NCI-H1105 (cell line): ENCODE results near the gene STK39.

Experiments
- DNase-seq: peaks from one replicate; lab custom pipeline; 2025; lab: John Stamatoyannopoulos, UW

Gene STK39

GRCh38 chr2:168006498-168006897 is 240.9 kb downstream of the STK39 start:
- DNase-seq, result no peak

DNA sequence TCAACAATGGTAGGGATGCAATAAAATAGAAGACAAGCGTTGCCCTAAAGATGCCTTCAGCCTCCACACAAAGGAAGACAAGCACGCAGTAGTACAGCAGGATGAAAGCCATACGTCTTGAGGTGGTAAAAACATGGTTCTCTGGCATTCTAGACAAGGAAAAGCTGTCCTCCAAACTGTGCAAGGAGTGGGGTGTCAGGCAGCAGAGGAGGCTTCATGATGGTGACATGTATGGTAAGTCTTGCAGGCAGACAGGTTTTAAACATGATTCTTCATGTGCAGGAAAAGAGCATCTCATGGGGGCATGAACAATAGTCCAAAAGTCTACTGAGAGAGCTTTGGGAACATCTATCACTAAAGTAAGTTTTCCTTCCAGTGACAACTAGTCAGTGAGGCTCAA is 241.8 kb downstream of the STK39 start:
- no peak for DNase-seq

DNA sequence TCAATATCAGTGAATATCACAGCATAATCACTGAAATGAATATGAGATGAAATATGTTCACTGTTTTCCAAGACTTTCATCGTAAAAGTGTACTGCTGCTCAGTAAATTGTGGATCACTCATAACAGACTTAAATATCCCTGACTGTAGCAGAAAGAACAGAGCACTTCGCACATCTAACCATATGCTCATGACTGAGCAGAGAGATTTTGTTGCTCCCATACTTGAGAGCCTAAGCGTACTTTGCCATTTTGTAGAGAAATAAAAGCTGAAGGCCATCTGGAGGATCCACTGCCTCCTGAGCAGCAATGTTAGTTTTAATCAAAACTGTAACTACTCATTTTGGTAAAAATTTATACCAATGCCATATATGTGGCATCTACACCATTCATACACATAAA is 243.5 kb downstream of the STK39 start:
- no peak for DNase-seq

GRCh38 chr2:168002021-168002553 is 245.3 kb downstream of the STK39 start:
- DNase-seq, result no peak

- DNase-seq, result no peak
These were observed 255.1 kb downstream of the STK39 start for GRCh38 chr2:167992278-167992677.

GRCh38 chr2:167990062-167990461 is 257.3 kb downstream of the STK39 start:
- no peak for DNase-seq

DNA sequence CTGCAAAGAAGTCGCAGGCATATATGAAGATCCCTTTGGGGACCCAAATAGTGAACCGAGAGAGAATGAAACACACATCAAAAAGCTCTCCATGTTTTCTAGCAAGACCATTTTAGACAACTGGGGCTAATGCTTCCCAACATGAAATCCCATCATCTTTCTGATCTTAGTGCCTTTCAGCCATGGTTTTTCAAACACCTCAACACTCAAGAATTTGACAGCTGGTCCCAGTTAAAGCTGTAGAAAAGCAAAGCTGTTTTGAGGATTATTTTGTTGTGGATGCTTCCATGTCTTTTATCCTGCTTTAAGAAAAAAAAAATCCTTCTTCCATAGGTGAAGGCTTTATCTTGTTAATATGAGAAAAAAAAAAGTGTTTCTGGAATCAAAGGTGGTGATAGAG is 259.1 kb downstream of the STK39 start:
- DNase-seq, result no peak

- DNase-seq, result no peak
These were observed 259.8 kb downstream of the STK39 start for GRCh38 chr2:167987558-167987957.

- DNase-seq, result no peak
These were observed 260.4 kb downstream of the STK39 start for GRCh38 chr2:167987026-167987425.

DNA sequence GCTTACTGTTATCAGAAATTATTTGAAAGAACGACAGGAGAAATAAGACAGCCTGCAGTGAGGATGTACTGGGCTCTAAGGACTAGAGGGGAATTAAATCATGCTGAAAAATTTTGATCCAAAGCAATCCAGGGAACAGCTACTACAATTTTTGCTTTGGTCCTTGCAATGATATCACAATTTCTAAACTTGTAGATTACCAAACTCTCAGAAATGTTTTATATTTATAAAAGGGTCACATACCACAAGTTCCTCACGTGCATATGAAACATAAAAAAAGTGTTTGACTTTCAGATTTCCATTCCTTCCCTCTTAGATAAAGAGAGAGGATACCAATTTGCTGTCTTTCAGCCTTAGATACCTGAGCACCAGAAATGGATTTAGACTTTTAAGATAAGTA is 261.2 kb downstream of the STK39 start:
- DNase-seq, result no peak

DNA sequence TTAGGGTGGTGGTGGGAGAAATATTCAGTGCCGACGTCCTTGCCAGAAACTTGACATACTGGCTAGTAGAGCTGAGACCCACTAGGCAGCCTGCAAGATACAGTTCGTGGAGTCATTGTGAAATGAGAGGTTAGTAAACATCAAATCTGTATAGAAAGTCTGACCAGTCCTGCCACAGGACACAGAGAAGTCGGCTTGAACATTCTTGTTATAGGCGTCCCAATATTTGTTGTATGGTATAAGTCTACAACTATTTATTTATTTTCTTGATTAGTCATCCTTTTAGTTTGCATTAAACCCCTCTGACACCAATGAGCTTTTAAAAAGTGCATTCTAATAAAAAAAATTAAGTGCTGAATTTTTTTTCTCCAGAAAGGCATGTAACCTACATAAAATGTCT is 265.4 kb downstream of the STK39 start:
- DNase-seq, result no peak

DNA sequence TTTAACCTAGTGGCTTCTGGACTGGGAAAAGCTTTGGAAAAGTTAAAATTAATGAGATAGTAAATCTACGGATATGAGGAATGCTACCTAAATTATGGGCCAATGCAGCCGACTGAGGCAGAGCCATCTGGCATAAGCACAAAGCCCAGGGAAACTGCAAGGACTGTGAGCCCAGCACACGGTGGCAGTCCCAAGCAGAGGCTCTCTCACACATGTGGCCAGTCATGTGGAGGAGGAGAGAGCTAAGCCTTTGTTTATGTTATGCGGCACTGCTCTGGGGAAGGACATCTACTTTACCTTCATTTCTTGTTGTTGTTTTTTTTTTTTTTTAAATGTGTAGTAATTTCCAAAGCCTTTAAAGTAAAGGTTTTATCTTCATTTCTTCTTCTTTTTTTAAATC is 267.0 kb downstream of the STK39 start:
- no peak for DNase-seq

GRCh38 chr2:167972746-167973145 is 274.6 kb downstream of the STK39 start:
- no peak for DNase-seq

DNA sequence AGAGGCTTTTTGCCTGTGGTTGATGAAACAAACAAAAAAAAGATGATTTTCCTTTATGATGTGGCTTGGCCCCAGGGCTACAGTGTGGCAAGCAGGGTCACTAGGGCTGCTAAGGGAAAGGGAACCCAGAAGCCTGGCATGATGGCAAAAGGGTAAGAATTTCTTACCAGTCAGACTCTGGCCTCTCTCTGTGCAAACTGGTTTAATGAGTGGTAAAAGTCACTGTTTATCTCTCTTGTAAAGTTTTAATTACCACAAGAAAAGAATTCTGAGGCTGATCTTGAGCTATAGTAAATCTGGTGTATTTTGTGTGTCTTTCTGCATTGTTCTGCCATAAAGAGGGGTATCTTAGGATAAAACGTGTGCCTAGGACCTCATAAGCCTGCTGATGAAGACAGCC is 275.4 kb downstream of the STK39 start:
- DNase-seq, result no peak

- DNase-seq, result no peak
These were observed 280.2 kb downstream of the STK39 start for GRCh38 chr2:167966937-167967913.

DNA sequence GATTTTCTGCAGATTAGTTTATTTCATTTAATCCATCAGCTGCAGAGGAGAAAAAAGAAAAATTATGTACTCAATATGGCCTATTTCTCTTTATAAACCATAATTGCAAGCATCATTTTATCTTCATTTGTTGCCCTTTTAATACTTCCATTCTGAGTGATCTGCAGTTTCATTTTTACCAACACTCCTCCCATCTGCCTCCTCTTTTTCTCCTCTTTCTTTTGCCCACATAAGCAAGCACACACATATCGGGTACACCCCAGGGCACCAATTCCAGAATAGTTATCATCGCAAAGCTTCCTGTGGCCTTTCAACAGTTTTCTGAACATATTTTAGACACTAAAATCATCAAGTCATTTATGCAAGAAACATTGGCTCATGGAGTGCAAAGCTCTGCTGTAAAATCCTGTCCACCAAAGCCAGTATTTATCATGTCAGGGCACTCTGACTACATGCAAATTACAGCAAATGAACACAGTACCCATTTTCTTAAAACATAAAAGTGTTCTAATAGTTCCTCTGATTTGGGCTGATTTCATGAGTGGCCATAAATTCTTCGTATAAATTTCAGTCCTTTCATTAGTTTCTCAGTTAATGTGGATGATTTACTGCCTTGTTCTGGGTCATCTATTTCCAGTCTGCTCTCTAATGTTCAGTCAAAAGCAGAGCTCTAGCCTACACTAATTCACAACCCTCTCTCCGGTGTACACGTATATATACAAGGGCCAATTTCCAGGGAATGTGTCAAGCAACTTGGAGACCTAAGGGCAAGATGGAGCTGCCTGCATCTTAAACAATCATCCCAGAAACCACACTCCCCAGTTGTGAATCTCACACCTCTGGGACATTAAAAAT is 281.3 kb downstream of the STK39 start:
- DNase-seq, result no peak

DNA sequence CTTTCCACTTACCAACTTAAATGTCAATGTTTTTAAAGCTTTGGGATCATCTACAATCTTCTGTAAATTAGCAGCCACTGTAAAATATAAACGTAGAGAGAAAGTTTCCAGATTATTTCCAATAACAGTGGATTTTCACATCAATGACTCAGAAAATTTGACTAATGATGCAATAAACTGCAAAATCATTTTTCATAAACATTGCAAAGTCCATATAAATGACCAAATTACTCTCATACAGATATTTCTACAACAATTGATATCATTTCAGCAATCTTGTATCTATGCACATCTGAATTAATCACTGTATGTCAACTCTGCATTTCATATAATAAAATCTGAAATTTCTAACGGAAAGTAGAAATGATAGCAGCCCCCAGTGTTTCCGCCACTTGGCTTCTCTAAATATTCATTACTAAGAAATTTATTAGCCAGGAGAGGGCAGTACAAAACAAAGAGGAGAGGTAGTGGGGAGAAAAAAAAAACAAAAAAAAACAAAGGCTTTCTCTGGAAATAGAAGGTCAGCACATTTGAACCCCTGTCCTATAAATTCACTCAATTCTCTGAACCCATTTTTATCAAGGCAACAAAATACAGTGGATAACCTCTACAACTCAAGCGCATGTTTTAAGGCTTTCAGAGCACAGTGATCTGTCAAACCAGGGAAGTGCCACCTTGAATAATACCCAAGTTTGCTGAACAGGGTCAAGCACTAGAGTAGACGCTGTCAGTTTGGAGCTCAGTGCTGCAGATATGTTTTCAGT is 282.6 kb downstream of the STK39 start:
- DNase-seq, result no peak

- DNase-seq, result no peak
These were observed 283.3 kb downstream of the STK39 start for GRCh38 chr2:167963899-167964649.

DNA sequence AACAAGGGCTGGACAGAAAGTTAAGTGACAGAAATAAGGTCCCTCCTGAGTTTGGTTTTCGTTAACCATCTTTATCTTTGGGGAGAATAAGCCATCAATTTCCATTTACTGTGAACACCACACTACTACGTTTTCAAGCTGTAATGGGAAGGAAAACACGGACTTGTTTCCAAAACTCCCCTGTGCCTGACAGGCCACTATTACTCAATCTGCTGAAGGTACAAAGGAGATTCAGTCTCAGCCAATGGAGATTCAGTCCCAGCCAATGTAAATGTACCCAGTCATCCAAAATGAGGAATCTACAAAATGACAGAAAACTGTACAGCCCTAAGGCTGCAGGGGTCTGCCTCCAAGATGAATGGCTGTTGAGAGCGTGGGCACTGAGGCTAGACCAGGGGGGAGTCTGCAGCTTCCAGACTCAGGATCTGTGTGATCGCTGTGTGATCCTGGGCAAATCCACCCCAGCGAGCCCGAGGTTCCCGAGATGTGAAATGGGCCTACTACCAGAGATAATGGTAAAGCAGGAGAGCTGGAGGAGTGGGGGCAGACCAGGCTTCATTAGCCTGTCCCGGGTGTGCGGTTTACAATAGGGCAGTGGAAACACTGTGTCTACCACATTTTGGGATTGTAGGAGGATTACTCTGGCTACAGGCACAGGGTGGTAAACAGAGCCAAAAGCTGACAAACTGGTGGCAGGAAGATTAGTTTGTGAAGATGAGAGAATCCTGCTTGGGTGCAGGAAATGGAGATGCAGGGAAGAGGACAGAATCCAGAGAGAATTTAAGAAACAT is 284.8 kb downstream of the STK39 start:
- DNase-seq, result no peak

DNA sequence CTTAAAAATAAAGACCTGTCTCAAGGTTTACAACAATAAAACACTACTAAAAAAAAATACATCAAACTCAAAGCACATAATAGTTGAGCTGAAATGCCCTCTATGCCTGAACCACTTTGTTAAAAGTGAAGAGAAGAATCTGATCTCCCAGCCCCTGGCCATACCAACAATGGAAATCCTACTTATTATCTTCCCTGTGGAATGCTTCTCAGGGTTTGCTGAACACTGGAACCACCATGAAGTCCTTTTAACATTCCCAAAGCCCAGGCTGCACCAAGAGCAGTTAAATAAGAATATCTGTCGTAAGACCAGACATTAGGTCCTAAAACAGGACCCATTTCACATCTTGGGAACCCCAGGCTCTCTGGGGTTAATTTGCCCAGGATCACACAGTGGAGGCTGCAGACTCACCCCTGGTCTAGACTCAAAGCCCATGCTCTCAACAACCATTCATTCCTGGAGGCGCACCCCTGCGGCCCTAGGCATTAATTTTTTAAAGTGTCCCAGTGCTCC is 285.8 kb downstream of the STK39 start:
- no peak for DNase-seq
